GM18517 (cell line): Measurements from ENCODE around the gene PREX1.

ENCODE experiments used
- ATAC-seq: cut with Tn5 transposase; IDR thresholded peaks from one replicate; pipeline ENCODE4 v1.9.1; 2021; ENCODE audit warnings: mild to moderate bottlenecking, moderate library complexity; ENCODE audit not compliant: unreplicated experiment

PREX1 gene

GRCh38 chr20:48722737-48723191 is 105.0 kb downstream of the PREX1 start:
- no peak for ATAC-seq

GRCh38 chr20:48722002-48722731 is 105.6 kb downstream of the PREX1 start:
- ATAC-seq, result no peak

- ATAC-seq, result no peak
Measured at GRCh38 chr20:48721324-48722001, 106.3 kb downstream of the PREX1 start.

GRCh38 chr20:48720256-48720985 is 107.4 kb downstream of the PREX1 start:
- no peak for ATAC-seq

- ATAC-seq, result no peak
Measured at GRCh38 chr20:48719598-48720255, 108.1 kb downstream of the PREX1 start.

GRCh38 chr20:48718786-48719578 is 108.8 kb downstream of the PREX1 start:
- ATAC-seq, result no peak

GRCh38 chr20:48717680-48718223 is 110.0 kb downstream of the PREX1 start:
- ATAC-seq, result no peak

GRCh38 chr20:48717095-48717672 is 110.6 kb downstream of the PREX1 start:
- ATAC-seq, result no peak

- ATAC-seq, result no peak
Measured at GRCh38 chr20:48716541-48716940, 111.3 kb downstream of the PREX1 start.

- ATAC-seq, result no peak
Measured at GRCh38 chr20:48716086-48716485, 111.7 kb downstream of the PREX1 start.

GRCh38 chr20:48714764-48715163 is 113.0 kb downstream of the PREX1 start:
- no peak for ATAC-seq

GRCh38 chr20:48711696-48712464 is 115.9 kb downstream of the PREX1 start:
- no peak for ATAC-seq

- ATAC-seq, result no peak
Measured at GRCh38 chr20:48711044-48711428, 116.8 kb downstream of the PREX1 start.

- no peak for ATAC-seq
Measured at GRCh38 chr20:48710341-48711043, 117.3 kb downstream of the PREX1 start.

GRCh38 chr20:48709744-48710143 is 118.1 kb downstream of the PREX1 start:
- no peak for ATAC-seq

- ATAC-seq, result no peak
Measured at GRCh38 chr20:48709058-48709691, 118.6 kb downstream of the PREX1 start.

GRCh38 chr20:48708630-48709029 is 119.2 kb downstream of the PREX1 start:
- ATAC-seq, result no peak

- ATAC-seq, result no peak
Measured at GRCh38 chr20:48708116-48708515, 119.7 kb downstream of the PREX1 start.
